Limb (tissue), 2 donors: Measurements from ENCODE around the gene PRR3.

Source experiments
- DNase-seq, 2 donors: peaks; one replicate each; pipeline ENCODE4 v3.0.0-alpha.2; 2016; ENCODE audit errors: extremely low spot score in 2 of 2

The PRR3 gene

DNA sequence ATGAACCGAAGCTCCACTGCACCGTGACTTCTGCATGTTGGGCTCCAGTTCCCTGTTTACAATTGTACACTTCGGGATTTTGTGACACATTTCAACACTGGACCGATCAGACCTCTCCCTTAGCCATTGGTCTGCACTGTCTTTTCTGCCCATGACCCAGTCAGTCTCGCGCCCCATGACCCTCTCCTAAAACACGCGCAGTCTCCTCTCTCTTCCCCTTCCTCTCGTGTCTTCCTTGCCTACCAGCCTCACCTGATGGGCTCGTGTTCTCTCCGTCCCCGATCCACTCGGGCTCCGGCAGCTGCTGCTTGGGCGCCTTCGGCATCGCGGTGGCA is 13.6 kb downstream of the PRR3 start:
- DNase-seq, result no peak

DNA sequence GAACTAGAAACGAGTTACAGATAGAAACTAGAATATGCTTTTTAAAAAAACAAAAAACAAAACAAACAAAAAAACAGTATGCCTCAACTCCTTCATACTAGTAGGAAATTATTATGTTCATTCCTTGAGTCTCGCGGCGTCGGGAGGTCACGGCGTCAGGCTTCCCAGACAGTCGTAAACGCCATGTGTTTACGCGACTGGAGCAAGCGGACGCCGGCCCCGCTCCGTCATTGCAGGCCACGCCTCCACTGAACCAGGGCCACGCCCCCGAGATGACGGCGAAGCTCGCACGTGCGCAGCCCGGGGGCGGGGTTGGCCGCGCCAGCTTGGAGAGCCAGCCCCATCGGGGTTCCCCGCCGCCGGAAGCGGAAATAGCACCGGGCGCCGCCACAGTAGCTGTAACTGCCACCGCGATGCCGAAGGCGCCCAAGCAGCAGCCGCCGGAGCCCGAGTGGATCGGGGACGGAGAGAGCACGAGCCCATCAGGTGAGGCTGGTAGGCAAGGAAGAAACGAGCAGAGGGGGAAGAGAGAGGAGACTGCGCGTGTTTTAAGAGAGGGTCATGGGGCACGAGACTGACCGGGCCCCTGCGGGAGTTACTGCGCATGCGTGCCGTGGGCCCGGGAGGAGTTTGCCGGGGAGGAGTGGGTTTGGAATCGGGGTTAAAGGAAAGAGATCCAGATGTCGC is 14.1 kb downstream of the PRR3 start, which contains the start of gene ABCF1:
TSS of gene ABCF1 (plus strand) at position 368 of the 687 bp plus-strand sequence. CDS start at position 414, 46 bp downstream.
- peak; percentile 98 to 99 for DNase-seq

DNA sequence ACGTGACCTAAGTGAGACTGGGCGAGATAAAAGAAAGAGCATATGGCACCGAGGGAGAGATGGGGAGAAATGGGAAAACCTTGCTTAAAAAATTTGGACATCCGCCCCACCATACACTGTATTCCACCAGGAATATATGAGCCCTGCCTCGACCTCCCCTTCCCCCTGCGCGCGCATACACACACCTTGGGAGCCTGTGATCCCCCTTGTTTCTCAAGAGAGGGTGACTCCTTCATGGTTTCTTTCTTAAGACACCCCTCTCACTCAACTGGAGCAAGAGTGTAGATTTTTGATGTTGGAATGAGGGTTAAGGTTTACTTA is 14.6 kb downstream of the PRR3 start:
- DNase-seq, result no peak

DNA sequence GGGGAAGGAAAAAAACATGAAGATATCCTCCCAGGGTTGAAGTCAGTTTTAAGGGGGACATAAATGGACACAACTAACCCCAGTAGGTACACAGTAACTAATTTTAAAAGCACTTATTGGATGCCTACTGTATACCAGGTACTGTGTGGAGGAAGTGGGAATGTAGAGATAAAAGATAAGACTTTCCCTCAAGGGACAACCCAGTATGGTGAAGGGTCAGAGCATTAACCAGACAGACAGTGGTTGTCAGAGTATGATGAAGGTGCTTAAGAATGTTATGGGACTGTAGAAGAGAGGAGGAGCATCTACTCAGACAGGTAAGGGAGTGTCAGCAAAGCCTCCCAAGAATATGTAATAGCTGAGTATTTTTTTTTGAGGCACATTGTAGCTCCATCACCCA is 15.1 kb downstream of the PRR3 start:
- no peak for DNase-seq

DNA sequence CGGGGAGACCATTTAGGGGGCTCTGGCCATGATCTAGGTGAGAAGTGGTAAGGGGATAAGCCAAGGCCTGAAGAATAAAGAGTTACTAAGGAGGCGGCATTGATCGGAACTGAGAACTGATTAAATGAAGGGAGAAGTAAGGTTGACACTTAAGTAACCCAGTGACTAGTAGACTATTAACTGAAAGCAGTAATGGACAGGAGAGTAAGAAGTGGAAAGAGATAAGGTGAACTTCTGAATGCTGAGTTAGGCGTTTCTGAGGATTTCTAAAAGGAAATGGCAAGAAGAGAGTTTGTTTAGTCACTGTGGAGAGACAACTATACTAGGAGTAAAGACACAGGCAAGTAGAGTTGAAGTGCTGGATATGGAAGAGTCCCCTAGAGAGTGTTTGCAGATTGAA is 16.0 kb downstream of the PRR3 start:
- no peak for DNase-seq

DNA sequence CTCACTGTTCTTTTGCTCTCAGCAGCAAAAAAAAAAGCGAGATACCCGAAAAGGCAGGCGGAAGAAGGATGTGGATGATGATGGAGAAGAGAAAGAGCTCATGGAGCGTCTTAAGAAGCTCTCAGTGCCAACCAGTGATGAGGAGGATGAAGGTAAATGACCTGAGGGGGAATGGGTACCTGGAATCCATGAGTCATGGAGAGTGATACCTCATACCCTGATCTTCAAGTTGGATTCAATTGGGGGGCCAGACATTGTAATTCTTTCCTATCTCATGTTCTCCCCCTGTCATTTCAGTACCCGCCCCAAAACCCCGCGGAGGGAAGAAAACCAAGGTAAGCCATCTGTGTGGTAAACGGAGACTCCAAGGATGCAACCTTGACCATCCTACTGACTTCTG is 21.0 kb downstream of the PRR3 start:
- no peak for DNase-seq

DNA sequence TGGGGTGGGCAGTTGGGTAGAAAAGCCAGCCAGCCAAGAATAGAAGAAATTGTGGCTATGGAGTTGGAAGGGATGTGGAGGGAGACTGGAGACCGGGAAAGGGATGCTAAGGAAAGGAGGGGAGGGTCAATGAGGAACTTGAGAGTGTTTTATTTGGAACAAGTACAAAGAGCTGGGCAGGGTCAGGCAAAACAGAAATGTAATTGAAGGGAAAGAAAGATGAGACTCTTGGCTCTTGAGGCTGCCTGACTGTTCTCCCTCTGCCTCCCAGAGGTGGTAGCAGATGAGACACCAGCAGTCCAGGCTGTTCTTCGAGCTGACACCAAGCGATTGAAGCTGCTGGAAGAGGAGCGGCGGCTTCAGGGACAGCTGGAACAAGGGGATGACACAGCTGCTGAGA is 26.8 kb downstream of the PRR3 start:
- no peak for DNase-seq

DNA sequence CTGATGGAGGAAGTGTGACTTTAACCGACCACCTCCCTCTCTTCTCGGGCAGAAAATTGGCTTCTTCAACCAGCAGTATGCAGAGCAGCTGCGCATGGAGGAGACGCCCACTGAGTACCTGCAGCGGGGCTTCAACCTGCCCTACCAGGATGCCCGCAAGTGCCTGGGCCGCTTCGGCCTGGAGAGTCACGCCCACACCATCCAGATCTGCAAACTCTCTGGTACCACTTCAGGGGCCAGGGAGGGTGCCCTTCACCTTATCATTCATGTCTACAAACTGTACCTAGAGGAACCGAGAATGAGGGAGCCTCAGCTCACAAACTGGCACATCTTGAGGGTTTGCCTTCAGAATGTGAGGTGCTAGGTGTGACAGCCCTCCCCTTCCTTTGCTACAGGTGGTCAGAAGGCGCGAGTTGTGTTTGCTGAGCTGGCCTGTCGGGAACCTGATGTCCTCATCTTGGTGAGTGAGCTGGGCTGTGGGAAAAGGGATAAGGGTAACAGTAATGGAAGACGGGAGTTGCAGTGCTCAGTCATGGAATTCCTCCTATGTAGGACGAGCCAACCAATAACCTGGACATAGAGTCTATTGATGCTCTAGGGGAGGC is 32.8 kb downstream of the PRR3 start:
- DNase-seq, result no peak

DNA sequence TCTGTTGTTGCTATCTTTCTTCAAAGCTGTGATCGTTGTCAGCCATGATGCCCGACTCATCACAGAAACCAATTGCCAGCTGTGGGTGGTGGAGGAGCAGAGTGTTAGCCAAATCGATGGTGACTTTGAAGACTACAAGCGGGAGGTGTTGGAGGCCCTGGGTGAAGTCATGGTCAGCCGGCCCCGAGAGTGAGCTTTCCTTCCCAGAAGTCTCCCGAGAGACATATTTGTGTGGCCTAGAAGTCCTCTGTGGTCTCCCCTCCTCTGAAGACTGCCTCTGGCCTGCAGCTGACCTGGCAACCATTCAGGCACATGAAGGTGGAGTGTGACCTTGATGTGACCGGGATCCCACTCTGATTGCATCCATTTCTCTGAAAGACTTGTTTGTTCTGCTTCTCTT is 33.4 kb downstream of the PRR3 start:
- no peak for DNase-seq

DNA sequence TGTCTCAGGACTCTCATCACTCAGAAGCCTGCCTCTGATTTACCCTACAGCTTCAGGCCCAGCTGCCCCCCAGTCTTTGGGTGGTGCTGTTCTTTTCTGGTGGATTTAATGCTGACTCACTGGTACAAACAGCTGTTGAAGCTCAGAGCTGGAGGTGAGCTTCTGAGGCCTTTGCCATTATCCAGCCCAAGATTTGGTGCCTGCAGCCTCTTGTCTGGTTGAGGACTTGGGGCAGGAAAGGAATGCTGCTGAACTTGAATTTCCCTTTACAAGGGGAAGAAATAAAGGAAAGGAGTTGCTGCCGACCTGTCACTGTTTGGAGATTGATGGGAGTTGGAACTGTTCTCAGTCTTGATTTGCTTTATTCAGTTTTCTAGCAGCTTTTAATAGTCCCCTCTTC is 33.9 kb downstream of the PRR3 start:
- DNase-seq, result no peak

DNA sequence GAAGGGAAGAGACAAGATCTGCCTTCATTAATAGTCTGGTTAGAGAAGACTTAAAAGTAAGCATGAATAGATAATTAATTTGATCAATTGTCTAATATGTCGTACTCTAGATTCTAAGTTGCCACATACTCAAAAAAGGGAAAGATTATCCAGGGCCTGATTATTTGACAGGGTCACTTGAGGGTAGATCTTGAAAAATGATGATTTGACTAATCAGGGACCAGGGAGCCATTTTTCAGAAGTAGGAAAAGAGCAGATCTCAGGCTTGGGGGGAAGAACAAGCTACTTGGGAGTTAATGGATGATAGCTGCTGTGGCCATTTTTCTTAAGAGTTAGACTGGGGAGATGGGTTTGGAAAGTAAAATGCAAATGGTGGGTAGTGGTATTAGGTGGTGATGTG is 35.2 kb downstream of the PRR3 start:
- DNase-seq, result no peak

DNA sequence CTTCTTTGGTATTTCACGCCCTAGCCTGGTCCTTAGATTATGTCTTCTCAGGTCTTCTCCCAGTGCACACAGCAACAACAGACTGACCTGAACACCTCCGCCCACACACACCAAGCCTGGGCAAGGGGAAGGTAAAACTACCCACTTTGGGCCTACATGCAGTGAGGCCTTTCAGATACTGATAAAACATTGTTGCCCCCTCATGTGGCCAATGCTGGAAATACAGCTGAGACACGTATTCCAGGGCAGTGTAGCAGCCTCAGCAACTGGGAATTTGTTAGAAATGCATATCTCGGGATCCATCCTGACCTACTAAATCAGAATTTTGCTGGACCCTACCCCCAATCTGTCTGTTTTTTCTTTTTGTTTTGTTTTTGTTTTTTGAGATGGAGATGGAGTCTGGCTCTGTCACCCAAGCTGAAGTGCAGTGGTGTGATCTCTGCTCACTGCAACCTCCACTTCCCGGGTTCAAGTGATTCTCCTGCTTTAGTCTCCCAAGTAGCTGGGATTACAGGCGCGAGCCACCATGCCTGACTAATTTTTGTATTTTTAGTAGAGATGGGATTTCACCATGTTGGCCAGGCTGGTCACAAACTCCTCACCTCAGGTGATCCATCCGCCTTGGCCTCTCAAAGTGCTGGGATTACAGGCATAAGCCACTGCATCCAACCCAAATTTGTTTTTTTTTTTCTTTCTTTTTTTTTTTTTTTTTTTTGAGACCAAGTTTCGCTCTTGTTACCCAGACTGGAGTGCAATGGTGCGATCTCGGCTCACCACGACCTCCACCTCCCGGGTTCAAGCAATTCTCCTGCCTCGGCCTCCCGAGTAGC is 40.4 kb downstream of the PRR3 start:
- peak in 1 of 2 donors; percentile 82 for DNase-seq

DNA sequence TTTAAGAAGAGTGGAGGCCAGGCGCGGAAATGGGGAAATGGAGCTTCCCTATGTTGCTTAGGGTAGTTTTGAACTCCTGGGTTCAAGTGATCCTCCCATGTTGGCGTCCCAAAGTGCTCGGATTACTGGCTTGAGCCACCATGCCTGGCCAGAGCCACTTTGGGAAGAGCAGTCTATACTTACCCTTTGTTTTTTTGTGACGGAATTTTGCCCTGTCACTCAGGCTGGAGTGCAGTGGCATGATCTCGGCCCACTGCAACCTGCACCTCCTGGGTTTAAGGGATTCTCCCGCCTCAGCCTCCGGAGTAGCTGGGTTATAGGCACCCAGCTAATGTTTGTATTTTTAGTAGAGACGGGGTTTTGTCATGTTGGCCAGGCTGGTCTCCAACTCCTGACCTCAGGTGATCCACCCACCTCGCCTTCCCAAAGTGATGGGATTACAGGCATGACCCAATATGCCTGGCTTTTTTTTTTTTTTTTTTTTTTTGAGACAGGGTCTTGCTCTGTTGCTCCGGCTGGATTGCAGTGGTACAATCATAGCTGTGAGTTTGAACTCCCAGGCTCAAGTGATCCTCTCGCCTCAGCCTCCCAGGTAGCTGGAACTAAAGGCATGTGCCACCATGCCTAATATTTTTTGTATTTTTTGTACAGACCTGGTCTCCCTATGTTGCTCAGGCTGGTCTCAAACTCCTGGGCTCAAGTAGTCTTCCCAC is 42.0 kb downstream of the PRR3 start:
- no peak for DNase-seq

DNA sequence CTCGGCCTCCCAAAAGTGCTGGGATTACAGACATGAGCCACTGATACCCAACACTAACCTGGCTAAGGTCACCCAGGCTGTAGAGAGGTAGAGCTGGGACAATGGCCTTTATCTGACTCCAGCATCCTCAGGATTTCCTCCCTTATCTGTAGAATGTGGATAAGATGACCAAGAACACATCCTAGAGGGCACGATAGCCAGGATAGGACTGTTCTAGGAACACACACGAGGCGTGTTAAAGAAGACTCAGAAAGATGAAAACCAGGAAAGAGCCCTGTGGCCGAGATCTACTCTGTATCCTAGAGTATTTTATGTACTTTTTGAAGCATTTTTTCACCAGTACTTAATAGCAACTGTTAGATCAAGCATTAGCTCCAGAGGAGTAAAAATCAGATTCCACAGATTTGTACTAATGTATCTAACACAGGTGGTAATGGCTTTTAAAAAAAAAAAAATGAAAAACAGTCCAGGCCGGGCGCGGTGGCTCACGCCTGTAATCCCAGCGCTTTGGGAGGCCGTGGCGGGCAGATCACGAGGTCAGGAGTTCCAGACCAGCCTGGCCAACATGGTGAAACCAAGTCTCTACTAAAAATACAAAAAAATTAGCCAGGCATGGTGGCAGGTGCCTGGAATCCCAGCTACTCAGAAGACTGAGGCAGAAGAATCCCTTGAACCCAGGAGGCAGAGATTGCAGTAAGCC is 42.7 kb downstream of the PRR3 start:
- DNase-seq, result no peak

DNA sequence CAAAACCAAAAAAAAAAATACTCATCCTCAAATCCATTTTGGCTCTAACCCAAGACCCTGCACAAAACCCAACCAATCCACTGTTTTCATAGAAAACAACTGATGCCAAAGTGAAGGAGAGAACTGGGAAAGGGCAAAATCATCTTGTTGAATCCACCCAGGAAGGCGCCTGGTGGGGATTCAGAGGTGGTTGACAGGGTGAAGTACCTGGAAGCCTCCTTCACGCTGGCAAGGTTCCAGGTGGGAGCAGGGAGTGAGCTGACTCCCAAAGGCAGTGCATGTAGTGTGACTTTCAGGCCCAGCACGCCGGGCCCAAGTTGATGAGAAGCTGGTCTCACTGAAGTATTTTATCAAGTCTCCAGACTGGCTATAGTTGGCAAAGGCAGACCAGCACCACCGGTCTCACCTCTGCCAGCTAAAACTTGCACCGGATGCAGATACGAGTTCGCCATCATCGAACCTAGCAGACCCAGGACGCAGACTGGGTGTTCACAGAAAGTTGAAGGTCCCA is 43.4 kb downstream of the PRR3 start:
- no peak for DNase-seq

DNA sequence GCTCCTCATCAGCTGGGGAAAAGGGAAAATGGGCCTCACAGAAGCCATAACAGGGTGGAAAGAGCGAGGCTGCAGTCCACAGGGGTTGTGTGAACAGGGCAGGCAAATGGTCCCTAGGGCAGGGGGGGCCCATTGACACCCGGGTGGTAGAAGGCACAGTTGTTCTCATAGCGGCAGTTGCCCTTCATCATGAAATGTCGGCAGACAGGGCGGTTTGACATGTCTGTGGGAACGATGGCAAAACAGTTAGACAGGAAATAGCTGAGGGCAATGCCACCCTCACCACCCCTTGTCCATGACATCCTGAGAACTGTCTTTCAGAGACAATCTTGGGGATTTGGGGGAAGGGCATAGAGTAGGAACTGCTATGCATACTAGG is 44.3 kb downstream of the PRR3 start:
- DNase-seq, result no peak

DNA sequence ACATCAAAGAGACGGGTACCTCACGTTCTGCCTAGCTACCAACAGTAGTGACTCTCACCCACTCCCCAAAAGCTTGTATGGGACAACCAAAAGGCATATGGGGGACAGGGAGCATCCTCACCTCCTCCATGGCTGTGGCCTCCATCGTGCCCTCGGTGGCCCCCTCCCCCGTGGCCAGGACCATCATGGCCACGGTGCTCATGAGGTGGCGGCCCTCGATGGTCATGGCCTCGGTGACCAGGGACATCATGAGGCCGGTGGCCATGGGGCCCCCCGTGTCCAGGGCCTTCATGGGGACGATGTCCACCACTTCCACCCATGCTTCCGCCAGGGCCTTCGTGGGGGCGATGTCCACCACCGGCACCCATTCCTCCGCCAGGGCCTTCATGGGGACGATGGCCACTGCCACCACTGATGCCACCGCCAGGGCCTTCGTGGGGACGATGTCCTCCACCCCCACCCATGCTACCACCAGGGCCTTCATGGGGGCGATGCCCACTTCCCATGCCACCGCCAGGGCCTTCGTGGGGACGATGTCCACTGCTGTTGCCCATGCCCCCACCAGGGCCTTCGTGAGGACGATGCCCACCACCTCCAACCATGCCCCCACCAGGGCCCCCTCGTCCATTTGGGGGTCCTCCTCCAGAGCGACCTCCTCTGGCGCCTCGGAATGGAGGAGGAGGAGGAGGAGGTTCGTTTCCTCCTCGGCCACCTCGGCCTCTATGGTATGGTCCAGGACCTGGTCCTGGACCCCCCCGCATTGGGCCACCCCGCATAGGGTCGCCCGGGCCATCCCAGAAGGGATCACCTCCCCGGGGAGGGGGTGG is 44.9 kb downstream of the PRR3 start:
- no peak for DNase-seq

DNA sequence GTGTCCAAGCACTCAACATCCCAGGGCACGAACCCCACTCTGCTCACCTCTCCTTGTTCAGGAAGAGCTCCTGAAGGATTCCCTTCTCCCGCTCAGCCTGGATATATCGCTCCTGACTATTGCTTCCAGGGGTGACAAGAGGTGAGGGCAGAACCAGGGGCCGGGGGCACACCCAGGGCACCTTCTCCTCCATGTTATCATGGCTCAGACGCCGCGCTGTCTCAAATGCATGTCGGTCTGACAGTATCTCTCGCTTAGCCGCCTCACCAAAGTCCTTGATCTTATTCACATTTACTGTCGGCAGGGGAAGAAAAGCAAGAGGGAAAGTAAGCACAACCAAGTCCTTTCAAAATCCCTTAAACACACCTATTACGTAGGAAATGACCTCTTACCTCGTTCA is 46.9 kb downstream of the PRR3 start:
- DNase-seq, result no peak

DNA sequence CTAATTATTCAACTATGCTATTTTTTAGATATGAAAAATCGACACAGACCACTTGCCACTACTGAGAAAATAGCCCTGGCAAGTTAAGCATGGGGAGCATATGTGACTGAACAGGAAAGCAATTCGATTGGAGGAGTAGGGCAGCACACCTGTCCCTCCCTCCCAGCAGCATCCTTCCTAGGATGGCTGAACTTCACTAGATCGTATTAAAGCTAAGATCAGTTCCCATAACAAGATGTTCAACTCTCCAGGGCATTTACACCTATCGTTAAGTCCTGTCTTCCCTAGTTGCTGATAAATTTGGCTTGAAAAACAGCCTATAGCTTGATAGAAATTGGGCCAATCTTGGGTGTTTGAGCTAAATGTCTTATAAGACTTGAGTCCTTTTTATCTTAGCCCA is 53.0 kb downstream of the PRR3 start:
- no peak for DNase-seq

DNA sequence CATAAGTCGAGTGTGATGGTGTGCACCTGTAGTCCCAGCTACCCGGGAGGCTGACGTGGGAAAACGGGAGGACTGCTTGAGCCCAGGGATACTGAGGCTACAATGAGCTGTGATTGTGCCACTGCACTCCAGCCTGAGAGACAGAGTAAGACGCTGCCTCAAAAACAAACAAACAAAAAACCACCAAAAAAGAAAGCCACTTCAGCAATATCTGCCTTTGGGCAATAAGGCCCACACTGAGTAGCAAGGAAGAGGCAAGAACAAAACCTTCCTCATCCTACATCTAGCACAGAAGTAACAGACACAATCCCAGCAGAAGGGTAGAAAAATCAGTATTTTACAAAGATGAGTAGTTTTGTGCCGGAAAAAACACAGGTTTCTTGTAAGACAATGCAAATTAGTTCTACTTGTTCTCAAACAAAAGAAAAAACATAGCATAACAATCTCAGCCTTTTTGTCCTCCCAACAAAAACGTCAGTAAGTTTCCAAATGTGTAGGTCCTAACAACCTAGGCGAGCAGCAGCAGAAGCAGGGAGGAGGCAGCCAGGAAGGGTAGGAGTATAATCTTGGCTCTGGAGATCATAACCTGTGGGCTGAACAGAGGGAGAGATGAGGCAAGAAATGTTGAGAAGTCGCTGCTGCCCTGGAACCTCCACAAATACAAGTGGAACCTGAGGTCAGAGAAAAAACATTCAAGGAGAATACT is 54.2 kb downstream of the PRR3 start:
- DNase-seq, result no peak
